GM23338 (cell line): Measurements from ENCODE around the gene PSMD11. TPM values are rescaled to one million over a fixed set of nuclear protein-coding genes. Genes with fewer than 3 reads are reported as not detected.
A peak's percentile ranks its signal among the peaks of the same experiment; 100 is the strongest.

Experiments used
- ATAC-seq: fragments of 200-7000 bp; cut with Tn5 transposase; 3 replicates; pipeline ENCODE4 v1.9.1; 2020
- DNase-seq: peaks from one replicate; pipeline ENCODE4 v3.0.0-alpha.2; 2015; ENCODE audit warnings: low spot score
- H2AFZ ChIP-seq: fragments of 200-600 bp; sonication (generic); 2 replicates; pipeline ENCODE4 v1.8.0; 2016; ENCODE audit warnings: antibody characterized with exemption, mild to moderate bottlenecking, moderate library complexity
- H3F3A ChIP-seq: fragments of 200-600 bp; sonication (generic); replicated peaks from 2 replicates; pipeline ENCODE4 v1.8.0; 2017; ENCODE audit warnings: antibody characterized with exemption, mixed run types, low read depth
- H3K27ac ChIP-seq: fragments of 200-600 bp; sonication (generic); 2 replicates; pipeline ENCODE4 v1.6.1; 2016; ENCODE audit warnings: low read depth
- H3K27me3 ChIP-seq: fragments of 200-600 bp; sonication (generic); 2 replicates; pipeline ENCODE4 v1.8.0; 2016; ENCODE audit warnings: mild to moderate bottlenecking, mixed run types, moderate library complexity; ENCODE audit not compliant: insufficient read depth
- H3K36me3 ChIP-seq: fragments of 200-600 bp; sonication (generic); 2 replicates; pipeline ENCODE4 v1.8.0; 2016; ENCODE audit warnings: mild to moderate bottlenecking; ENCODE audit not compliant: insufficient read depth
- H3K4me1 ChIP-seq: fragments of 200-600 bp; sonication (generic); 2 replicates; pipeline ENCODE4 v1.8.0; 2016; ENCODE audit warnings: mild to moderate bottlenecking, moderate library complexity; ENCODE audit not compliant: insufficient read depth
- H3K4me2 ChIP-seq: fragments of 200-600 bp; sonication (generic); 2 replicates; pipeline ENCODE4 v1.7.1; 2017; ENCODE audit warnings: mixed run types
- H3K4me3 ChIP-seq: fragments of 200-600 bp; sonication (generic); 2 replicates; pipeline ENCODE4 v1.6.1; 2016; ENCODE audit warnings: mixed run types
- H3K79me2 ChIP-seq: fragments of 200-600 bp; sonication (generic); replicated peaks from 2 replicates; pipeline ENCODE4 v1.8.0; 2017; ENCODE audit warnings: mild to moderate bottlenecking; ENCODE audit not compliant: insufficient read depth
- H3K9me2 ChIP-seq: fragments of 200-600 bp; sonication (generic); 2 replicates; pipeline ENCODE4 v1.8.0; 2017; ENCODE audit not compliant: insufficient read depth
- H4K20me1 ChIP-seq: fragments of 200-600 bp; sonication (generic); replicated peaks from 2 replicates; pipeline ENCODE4 v1.8.0; 2017; ENCODE audit warnings: mild to moderate bottlenecking; ENCODE audit not compliant: insufficient read depth
- H3K27ac Mint-ChIP-seq: 2 replicates; pipeline ENCODE4 v1.8.0; 2020; ENCODE audit warnings: inconsistent platforms, mild to moderate bottlenecking, moderate library complexity, mixed read lengths
- H3K27me3 Mint-ChIP-seq: 3 replicates; pipeline ENCODE4 v1.8.0; 2022; ENCODE audit warnings: low read depth, mild to moderate bottlenecking, moderate library complexity, mixed read lengths, inconsistent platforms; ENCODE audit not compliant: insufficient read depth, poor library complexity
- H3K36me3 Mint-ChIP-seq: 3 replicates; pipeline ENCODE4 v1.8.0; 2021; ENCODE audit warnings: low read depth, mild to moderate bottlenecking, inconsistent platforms, moderate library complexity, mixed read lengths
- H3K4me1 Mint-ChIP-seq: 3 replicates; pipeline ENCODE4 v1.8.0; 2020; ENCODE audit warnings: mild to moderate bottlenecking, inconsistent platforms, mixed read lengths
- H3K4me3 Mint-ChIP-seq: 3 replicates; pipeline ENCODE4 v1.8.0; 2021; ENCODE audit warnings: moderate library complexity, mild to moderate bottlenecking, inconsistent platforms, mixed read lengths
- H3K9me3 Mint-ChIP-seq: 3 replicates; pipeline ENCODE4 v1.8.0; 2020; ENCODE audit warnings: moderate library complexity, mild to moderate bottlenecking, inconsistent platforms, mixed read lengths
- CREB1 ChIP-seq: fragments of 250-450 bp; sonication (Bioruptor Pico); IDR thresholded peaks from 2 replicates; pipeline ENCODE4 v1.5.0; 2020; ENCODE audit warnings: low read depth, mild to moderate bottlenecking, moderate library complexity
- EZH2phosphoT487 ChIP-seq: fragments of 200-600 bp; sonication (generic); IDR thresholded peaks from one replicate; pipeline ENCODE4 v1.8.1; 2018; ENCODE audit warnings: antibody characterized with exemption; ENCODE audit not compliant: unreplicated experiment
- ZNF462 ChIP-seq: fragments of 250-450 bp; sonication (Bioruptor Pico); IDR thresholded peaks from 2 replicates; pipeline ENCODE4 v1.5.0; 2020; ENCODE audit warnings: mild to moderate bottlenecking, moderate library complexity
- polyA plus RNA-seq: library from polyadenylated mRNA; unstranded; fragments of >200 nt; fragmentation: Nextera tagmentation; extraction: Ambion mirVana; gene quantifications from 2 replicates; pipeline ENCODE4 v1.2.1, GENCODE V29; 2016
- total RNA-seq: library from RNA; depleted of rRNA; stranded (reverse); fragments of >200 nt; shearing (Covaris generic); gene quantifications from 2 replicates; pipeline ENCODE4 v1.2.3, GENCODE V29; 2014
- TF ChIP-seq, protein P1 (sequence below): IDR thresholded peaks from 2 replicates; pipeline ENCODE4 v1.6.1; 2016; ENCODE audit warnings: antibody characterized with exemption

Gene PSMD11
- total and polyA plus RNA-seq, 2 experiments from 2014 or later: 180 to 360 TPM

- peaks cover 71% of the 10 kb centered on the region for H3K4me1 Mint-ChIP-seq
- DNase-seq: no peak
- no peak overlapping the region for H3K27ac Mint-ChIP-seq
Observed at GRCh38 chr17:32517982-32518381, 73.7 kb downstream of the PSMD11 start.

More at GRCh38 chr17:32517982-32518381, 73.7 kb downstream of the PSMD11 start:
- H3K9me3 Mint-ChIP-seq: no peaks in the 10 kb centered on the region
- Histone ChIP-seq H4K20me1 (no peaks in the 10 kb centered on the region), H3K4me1 (peaks cover 60% of the 10 kb centered on the region), H3K27ac (no peak overlapping the region), H3K4me2 (peak overlapping the region; percentile 71; the same call in 1 of the 2 replicates), H3K27me3 (no peaks in the 10 kb centered on the region), H3K4me3 (no peak overlapping the region), H3F3A (peaks cover 21% of the 10 kb centered on the region), H3K36me3 (no peaks in the 10 kb centered on the region), H2AFZ (no peak overlapping the region), H3K79me2 (no peaks in the 10 kb centered on the region), H3K9me2 (no peaks in the 10 kb centered on the region)
- peak overlapping the region; percentile 31; the same call in 1 of the 3 replicates for H3K4me3 Mint-ChIP-seq
- ATAC-seq: no peak
- H3K36me3 Mint-ChIP-seq: no peaks in the 10 kb centered on the region
- TF ChIP-seq ZNF462 (CRISPR knock-in tag) (no peak), CREB1 (CRISPR knock-in tag) (no peak), EZH2phosphoT487 (no peak)
- TF ChIP-seq, protein P1, sequence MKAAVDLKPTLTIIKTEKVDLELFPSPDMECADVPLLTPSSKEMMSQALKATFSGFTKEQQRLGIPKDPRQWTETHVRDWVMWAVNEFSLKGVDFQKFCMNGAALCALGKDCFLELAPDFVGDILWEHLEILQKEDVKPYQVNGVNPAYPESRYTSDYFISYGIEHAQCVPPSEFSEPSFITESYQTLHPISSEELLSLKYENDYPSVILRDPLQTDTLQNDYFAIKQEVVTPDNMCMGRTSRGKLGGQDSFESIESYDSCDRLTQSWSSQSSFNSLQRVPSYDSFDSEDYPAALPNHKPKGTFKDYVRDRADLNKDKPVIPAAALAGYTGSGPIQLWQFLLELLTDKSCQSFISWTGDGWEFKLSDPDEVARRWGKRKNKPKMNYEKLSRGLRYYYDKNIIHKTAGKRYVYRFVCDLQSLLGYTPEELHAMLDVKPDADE: no peak
- H3K27me3 Mint-ChIP-seq: peaks cover 13% of the 10 kb centered on the region
